KMS-11 (cell line): ENCODE measurements around the gene SLC1A4.
"Not testable (repeated sequence)": the region's sequence is repeated elsewhere in the genome, so short reads cannot be mapped to it uniquely, and the experiment has no call there.

Experiments
- H2AFZ ChIP-seq: fragments of 200-600 bp; sonication (generic); 2 replicates; pipeline ENCODE4 v1.6.1; 2016; ENCODE audit warnings: antibody characterized with exemption, mixed run types, low read depth
- H3K27ac ChIP-seq: fragments of 200-600 bp; sonication (generic); 2 replicates; pipeline ENCODE4 v1.6.1; 2016; ENCODE audit warnings: mild to moderate bottlenecking, mixed run types
- H3K27me3 ChIP-seq: fragments of 200-600 bp; sonication (generic); 2 replicates; pipeline ENCODE4 v1.6.1; 2017; ENCODE audit warnings: mild to moderate bottlenecking, low read depth, mixed run types, moderate library complexity; ENCODE audit not compliant: insufficient read depth
- H3K36me3 ChIP-seq: fragments of 200-600 bp; sonication (generic); 2 replicates; pipeline ENCODE4 v1.6.1; 2017; ENCODE audit warnings: mild to moderate bottlenecking, mixed run types; ENCODE audit not compliant: insufficient read depth
- H3K4me1 ChIP-seq: fragments of 200-600 bp; sonication (generic); 2 replicates; pipeline ENCODE4 v1.6.1; 2016; ENCODE audit warnings: mild to moderate bottlenecking, low read depth, mixed run types; ENCODE audit not compliant: poor library complexity, severe bottlenecking
- H3K4me2 ChIP-seq: fragments of 200-600 bp; sonication (generic); 2 replicates; pipeline ENCODE4 v1.7.0; 2016; ENCODE audit warnings: mild to moderate bottlenecking, mixed run types
- H3K4me3 ChIP-seq: fragments of 200-600 bp; sonication (generic); IDR thresholded peaks from 2 replicates; pipeline ENCODE4 v1.6.1; 2017; ENCODE audit warnings: low read depth, low read length, mixed read lengths; ENCODE audit not compliant: insufficient read depth
- H3K79me2 ChIP-seq: fragments of 200-600 bp; sonication (generic); 2 replicates; pipeline ENCODE4 v1.6.1; 2016; ENCODE audit warnings: low read depth, mixed run types; ENCODE audit not compliant: insufficient read depth
- H3K9ac ChIP-seq: fragments of 200-600 bp; sonication (generic); 2 replicates; pipeline ENCODE4 v1.6.1; 2016; ENCODE audit warnings: mild to moderate bottlenecking, mixed run types
- H4K20me1 ChIP-seq: fragments of 200-600 bp; sonication (generic); 2 replicates; pipeline ENCODE4 v1.6.1; 2016; ENCODE audit warnings: mild to moderate bottlenecking, mixed run types; ENCODE audit not compliant: insufficient read depth
- TF ChIP-seq, protein P1 (sequence below): fragments of 200-600 bp; sonication (generic); conservative IDR thresholded peaks from 2 replicates; pipeline ENCODE4 v1.6.1; 2017; ENCODE audit warnings: low read depth, mild to moderate bottlenecking, antibody characterized with exemption, low read length, moderate library complexity, mixed read lengths

The SLC1A4 gene

GRCh38 chr2:65017335-65017734, 28.1 kb downstream of the SLC1A4 start:
- H3K9ac ChIP-seq, result no peak overlapping the region
- no peak overlapping the region for H3K4me3 ChIP-seq
- TF ChIP-seq, protein P1, sequence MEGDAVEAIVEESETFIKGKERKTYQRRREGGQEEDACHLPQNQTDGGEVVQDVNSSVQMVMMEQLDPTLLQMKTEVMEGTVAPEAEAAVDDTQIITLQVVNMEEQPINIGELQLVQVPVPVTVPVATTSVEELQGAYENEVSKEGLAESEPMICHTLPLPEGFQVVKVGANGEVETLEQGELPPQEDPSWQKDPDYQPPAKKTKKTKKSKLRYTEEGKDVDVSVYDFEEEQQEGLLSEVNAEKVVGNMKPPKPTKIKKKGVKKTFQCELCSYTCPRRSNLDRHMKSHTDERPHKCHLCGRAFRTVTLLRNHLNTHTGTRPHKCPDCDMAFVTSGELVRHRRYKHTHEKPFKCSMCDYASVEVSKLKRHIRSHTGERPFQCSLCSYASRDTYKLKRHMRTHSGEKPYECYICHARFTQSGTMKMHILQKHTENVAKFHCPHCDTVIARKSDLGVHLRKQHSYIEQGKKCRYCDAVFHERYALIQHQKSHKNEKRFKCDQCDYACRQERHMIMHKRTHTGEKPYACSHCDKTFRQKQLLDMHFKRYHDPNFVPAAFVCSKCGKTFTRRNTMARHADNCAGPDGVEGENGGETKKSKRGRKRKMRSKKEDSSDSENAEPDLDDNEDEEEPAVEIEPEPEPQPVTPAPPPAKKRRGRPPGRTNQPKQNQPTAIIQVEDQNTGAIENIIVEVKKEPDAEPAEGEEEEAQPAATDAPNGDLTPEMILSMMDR, result no peak
- no peaks in the 10 kb centered on the region for H4K20me1 ChIP-seq
- H3K36me3 ChIP-seq, result no peaks in the 10 kb centered on the region; the same call in 1 of the 2 replicates
- H3K27me3 ChIP-seq, result no peaks in the 10 kb centered on the region
- H3K79me2 ChIP-seq, result no peaks in the 10 kb centered on the region
- no peak overlapping the region for H3K27ac ChIP-seq
- H2AFZ ChIP-seq, result no peak overlapping the region
- H3K4me1 ChIP-seq, result no peaks in the 10 kb centered on the region
- H3K4me2 ChIP-seq, result no peak overlapping the region

- Histone ChIP-seq H3K4me2 (no peak overlapping the region), H4K20me1 (no peaks in the 10 kb centered on the region), H3K79me2 (no peaks in the 10 kb centered on the region), H3K27me3 (no peaks in the 10 kb centered on the region), H2AFZ (no peak overlapping the region), H3K27ac (no peak overlapping the region), H3K4me1 (no peaks in the 10 kb centered on the region), H3K4me3 (no peak overlapping the region), H3K36me3 (no peaks in the 10 kb centered on the region; the same call in 1 of the 2 replicates), H3K9ac (no peak overlapping the region)
- TF ChIP-seq, protein P1, result no peak
These were observed 29.0 kb downstream of the SLC1A4 start for GRCh38 chr2:65018141-65018582.

DNA sequence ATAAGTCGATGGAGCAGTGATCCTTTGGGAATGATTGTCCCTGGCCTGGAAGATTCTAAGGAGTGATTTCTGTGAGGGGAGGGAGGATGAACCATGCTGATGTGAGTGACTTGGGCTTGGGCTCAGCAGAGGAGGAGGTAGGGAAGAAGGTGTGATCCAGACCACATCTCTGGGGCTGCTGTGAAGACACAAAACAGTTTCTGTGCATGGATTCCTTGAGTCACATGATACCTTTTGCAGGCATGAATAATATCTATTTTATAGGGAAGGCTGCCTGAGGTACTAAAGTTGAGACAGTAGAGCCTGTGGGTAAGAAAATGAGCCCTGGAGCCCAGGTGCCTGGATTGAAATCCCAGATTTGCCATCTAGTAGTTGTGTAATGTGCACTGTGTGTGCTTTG, 29.8 kb downstream of the SLC1A4 start:
- no peak overlapping the region for H3K4me2 ChIP-seq
- no peak overlapping the region for H3K27ac ChIP-seq

GRCh38 chr2:65019675-65020195, 30.5 kb downstream of the SLC1A4 start:
- peaks cover 11% of the 10 kb centered on the region for H3K4me1 ChIP-seq
- no peak overlapping the region for H2AFZ ChIP-seq
- H3K79me2 ChIP-seq, result no peaks in the 10 kb centered on the region
- H3K4me3 ChIP-seq, result no peak overlapping the region
- no peaks in the 10 kb centered on the region for H3K27me3 ChIP-seq
- no peak overlapping the region for H3K4me2 ChIP-seq
- H3K9ac ChIP-seq, result no peak overlapping the region
- no peaks in the 10 kb centered on the region for H4K20me1 ChIP-seq
- no peaks in the 10 kb centered on the region; the same call in 1 of the 2 replicates for H3K36me3 ChIP-seq
- no peak overlapping the region for H3K27ac ChIP-seq
- TF ChIP-seq, protein P1, result no peak

More for the DNA sequence above, 29.8 kb downstream of the SLC1A4 start:
- Histone ChIP-seq H2AFZ (no peak overlapping the region), H3K27me3 (no peaks in the 10 kb centered on the region), H4K20me1 (no peaks in the 10 kb centered on the region), H3K4me1 (peaks cover 5% of the 10 kb centered on the region), H3K79me2 (no peaks in the 10 kb centered on the region), H3K4me3 (no peak overlapping the region), H3K36me3 (no peaks in the 10 kb centered on the region; the same call in 1 of the 2 replicates), H3K9ac (no peak overlapping the region)
- TF ChIP-seq, protein P1, result no peak

- not testable (repeated sequence) for H2AFZ ChIP-seq, H3K9ac ChIP-seq, H3K79me2 ChIP-seq, H3K27me3 ChIP-seq, H3K4me2 ChIP-seq, H3K27ac ChIP-seq, H3K4me3 ChIP-seq, H3K36me3 ChIP-seq, H4K20me1 ChIP-seq
- H3K4me1 ChIP-seq, result peaks cover 12% of the 10 kb centered on the region
These were observed 31.1 kb downstream of the SLC1A4 start for GRCh38 chr2:65020251-65020650.
